ENCODE results near the gene CFHR1.
"Not testable (repeated sequence)": the region's sequence is repeated elsewhere in the genome, so short reads cannot be mapped to it uniquely, and the experiment has no call there.

Gene CFHR1

GRCh38 chr1:196819531-196819930 is at the start of gene CFHR1:
Gene CFHR1, plus strand, starts transcription at chr1:196819731. Its CDS starts 114 bp downstream, at chr1:196819845.
- DNase-seq = not testable (repeated sequence)

GRCh38 chr1:196769823-196770222 is 49.7 kb upstream of the CFHR1 start:
- not testable (repeated sequence) for DNase-seq

GRCh38 chr1:196773713-196774112 is 45.8 kb upstream of the CFHR1 start:
- DNase-seq = no peak

- no peak for DNase-seq
Measured at GRCh38 chr1:196774175-196774574, 45.4 kb upstream of the CFHR1 start.

DNA sequence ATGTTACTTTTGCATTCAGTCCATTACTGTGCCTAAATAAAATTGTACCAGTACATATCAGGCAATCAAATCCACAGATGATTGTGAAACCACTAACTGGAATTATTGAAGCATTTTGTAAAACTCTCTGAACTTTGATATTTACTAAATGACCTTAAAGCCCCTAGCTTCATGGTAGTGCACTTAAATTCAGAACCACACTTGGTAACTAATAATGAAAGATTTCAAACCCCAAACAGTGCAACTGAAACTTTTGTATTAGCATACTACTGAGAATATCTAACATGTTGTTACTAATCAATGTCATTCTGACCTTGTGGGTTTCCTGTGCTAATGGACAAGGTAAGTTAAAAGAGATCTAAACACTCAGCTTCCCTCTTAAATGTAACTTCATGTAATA is 44.9 kb upstream of the CFHR1 start, which contains the start of gene CFHR3:
Gene CFHR3 (plus strand): TSS at position 238 of the 400 bp plus-strand sequence. CDS start 47 bp downstream, at position 285.
- DNase-seq = no peak

DNA sequence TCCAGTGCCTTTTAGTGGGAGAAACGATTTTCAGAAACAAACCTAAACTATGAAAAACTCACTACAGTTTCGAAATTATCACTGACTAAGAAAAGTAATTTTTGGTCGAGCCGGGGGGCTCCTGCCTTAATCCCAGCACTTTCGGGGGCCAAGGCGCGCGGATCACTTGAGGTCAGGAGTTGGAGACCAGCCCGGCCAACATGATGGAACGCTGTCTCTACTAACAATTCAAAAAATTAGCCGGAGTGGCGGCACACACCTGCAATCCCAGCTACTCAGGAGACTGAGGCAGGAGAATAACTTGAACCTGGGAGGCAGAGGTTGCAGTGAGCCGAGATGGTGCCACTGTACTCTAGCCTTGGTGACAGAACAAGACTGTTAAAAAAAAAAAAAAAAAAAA is 41.9 kb upstream of the CFHR1 start:
- DNase-seq = no peak

GRCh38 chr1:196779093-196779492 is 40.4 kb upstream of the CFHR1 start:
- DNase-seq = no peak

- not testable (repeated sequence) for DNase-seq
Measured at GRCh38 chr1:196791252-196791651, 28.3 kb upstream of the CFHR1 start.

DNA sequence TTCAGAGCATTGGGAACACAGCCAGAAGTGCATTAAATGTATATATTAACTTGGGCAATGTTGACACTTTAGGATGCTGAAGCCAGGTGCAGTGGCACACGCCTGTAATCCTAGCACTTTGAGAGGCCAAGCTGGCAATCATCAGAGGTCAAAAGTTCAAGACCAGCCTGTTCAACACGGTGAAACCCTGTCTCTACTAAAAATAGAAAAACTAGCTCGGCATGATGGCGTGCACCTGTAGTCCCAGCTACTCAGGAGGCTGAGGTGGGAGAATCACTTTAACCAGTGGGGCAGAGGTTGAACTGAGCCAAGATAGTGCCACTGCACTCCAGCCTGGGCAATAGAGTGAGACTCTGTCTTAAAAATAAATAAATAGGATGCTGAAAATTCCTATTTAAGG is 25.4 kb upstream of the CFHR1 start:
- DNase-seq = not testable (repeated sequence)

GRCh38 chr1:196797891-196798290 is 21.6 kb upstream of the CFHR1 start:
- DNase-seq = no peak

GRCh38 chr1:196801920-196802319 is 17.6 kb upstream of the CFHR1 start:
- DNase-seq = not testable (repeated sequence)

GRCh38 chr1:196808529-196809235 is 10.8 kb upstream of the CFHR1 start:
- DNase-seq = no peak

- not testable (repeated sequence) for DNase-seq
Measured at GRCh38 chr1:196817442-196817841, 2.1 kb upstream of the CFHR1 start.

GRCh38 chr1:196827860-196828259 is 8.3 kb downstream of the CFHR1 start:
- peak; percentile 16 for DNase-seq

GRCh38 chr1:196849613-196850492 is 30.3 kb downstream of the CFHR1 start:
- DNase-seq = not testable (repeated sequence)

DNA sequence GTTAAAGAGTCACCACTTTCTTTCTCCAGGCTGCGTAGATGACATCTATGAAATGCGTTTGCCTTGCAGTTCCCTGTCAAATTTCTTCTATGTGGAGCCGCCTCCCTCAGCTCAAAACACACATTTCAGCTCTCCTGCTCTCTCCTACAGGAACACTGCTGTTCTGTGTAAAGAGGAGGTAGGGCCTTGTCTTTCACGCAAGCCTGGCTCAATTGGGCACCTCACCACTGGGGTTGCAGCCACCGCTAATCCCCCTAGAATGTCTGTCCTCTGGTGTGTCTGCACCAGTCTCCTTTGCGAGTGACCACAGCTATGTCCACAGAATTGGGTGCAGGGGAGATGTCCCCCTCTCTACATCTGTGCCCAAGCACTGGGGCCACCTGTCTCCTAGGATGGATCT is 36.5 kb downstream of the CFHR1 start:
- no peak for DNase-seq

DNA sequence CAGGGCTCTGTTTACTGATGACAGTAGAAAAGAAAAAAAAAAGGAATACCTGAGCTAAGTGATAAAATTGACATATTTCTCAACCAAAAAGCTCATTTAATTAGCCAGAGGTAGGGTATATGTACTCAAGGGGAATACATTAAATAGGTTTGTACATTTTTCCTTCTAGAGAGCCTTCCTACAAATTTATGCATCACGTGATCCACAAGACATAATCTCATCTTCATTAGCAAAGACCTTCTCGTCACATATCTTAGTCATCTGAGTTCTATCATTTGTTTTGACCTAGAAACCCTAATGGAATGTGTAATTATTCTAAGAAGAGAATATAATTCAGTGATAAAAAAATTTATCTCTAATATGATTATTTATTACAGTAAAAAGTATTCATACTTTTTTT is 37.7 kb downstream of the CFHR1 start:
- no peak for DNase-seq

DNA sequence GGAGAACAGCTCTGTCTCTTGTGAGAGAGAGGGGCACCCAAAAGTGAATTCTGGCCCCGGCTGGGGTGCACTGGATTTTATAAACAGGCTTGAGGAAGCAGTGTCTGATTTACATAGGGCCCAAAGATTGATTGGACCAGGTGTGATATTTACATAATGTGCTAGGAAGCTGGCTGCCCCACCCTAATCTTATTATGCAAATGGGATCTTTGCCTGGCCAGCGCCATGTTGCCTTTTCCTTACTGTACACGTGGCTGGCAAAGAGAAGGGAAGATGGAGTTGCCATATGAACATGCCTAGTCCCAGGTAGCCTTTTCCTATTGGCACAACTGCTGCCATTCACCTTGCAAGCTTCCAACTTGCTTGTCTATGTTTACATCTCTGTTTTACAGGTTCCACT is 39.3 kb downstream of the CFHR1 start:
- no peak for DNase-seq

DNA sequence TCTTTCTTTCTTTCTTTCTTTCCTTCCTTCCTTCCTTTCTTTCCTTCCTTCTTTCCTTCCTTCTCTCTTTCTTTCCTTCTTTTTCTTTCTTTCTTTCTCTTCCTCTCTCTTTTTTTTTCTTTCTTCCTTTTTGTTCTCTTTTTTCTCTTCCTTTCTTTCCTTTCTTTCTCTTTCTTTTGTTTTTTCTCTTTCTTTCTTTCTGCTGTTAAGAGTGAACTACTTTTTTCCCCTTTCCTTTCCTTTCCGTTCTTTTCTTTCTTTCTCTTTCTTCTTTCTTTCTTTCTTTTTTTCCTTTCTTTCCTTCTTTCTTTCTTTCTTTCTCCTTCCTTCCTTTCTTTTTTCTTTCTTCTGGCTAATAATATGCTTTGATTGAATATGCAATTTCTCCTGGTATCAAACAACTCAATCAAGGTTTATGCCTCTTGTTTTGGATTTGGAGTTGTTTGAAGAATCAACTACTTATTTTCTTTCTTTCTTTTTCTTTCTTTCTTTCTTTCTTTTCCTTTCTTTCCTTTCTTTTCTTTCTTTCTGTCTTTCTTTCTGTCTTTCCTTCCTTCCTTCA is 40.9 kb downstream of the CFHR1 start:
- no peak for DNase-seq

DNA sequence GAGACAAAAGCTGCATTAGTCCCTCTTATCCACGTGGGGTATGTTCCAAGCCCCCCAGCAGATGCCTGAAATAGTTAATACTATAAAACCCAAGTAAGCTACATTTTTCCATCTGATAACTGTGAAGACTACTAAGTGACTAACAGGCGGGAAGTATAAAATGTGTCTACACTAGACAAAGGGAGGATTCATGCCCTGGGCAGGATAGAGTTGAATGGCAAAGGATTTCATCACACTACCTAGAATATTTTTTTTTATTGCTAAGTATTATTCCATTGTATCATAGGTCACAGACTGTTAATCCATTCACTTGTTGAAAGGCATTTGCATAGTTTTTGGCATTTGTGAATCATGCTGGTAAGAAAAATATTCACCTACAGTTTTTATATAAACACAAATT is 41.9 kb downstream of the CFHR1 start:
- DNase-seq = no peak

DNA sequence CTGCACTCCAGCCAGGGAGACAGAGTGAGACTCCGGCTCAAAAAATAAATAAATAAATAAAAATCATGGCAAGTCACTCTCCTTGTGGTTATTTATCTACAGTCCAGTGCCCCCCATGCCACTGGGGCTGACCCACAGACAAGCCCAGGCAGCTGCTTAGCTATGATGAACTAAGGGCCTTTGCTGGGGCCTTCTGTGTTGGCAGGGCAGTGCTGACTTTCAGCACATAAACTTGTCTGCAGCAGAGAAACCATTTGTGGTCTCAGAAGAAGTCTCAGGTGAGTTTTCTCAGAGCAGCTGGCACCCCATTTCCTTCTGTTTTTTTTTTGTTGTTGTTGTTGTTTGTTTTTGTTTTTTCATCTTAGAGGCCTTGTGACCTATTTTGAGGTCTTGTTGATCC is 47.4 kb downstream of the CFHR1 start:
- DNase-seq = no peak

- no peak for DNase-seq
Measured at GRCh38 chr1:196873385-196873784, 53.9 kb downstream of the CFHR1 start.

DNA sequence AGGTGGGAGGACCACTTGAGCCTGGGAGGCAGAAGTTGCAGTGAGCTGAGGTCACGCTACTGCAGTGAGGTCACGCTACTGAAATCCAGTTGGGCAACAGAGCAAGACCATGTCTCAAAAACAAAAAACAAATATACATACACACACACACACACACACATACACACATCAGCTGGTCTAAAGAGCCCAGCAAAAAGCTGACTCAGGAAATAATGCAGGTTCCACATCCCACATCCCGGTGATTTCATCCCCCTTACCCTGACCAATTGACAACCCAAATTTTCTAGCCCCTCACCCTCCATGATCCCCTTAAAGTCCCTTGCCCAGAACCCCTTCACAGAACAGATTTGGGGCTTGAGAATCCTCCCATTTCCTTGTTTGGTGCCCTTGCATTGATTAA is 56.4 kb downstream of the CFHR1 start:
- no peak for DNase-seq

GRCh38 chr1:196877964-196878363 is 58.4 kb downstream of the CFHR1 start:
- no peak for DNase-seq

Measured in COR-L47 (cell line).